Measurements from ENCODE around the gene GGA3.
A peak's percentile ranks its signal among the peaks of the same experiment; 100 is the strongest.
"Not testable (repeated sequence)": the region's sequence is repeated elsewhere in the genome, so short reads cannot be mapped to it uniquely, and the experiment has no call there.

Gene GGA3

GRCh38 chr17:75271955-75272847 is 10.8 kb upstream of the GGA3 start:
- DNase-seq: peak; percentile 60

- no peak for DNase-seq
Observed at GRCh38 chr17:75271233-75271954, 10.0 kb upstream of the GGA3 start.

- DNase-seq: no peak
Observed at GRCh38 chr17:75270966-75271232, 9.5 kb upstream of the GGA3 start, which contains the start of gene MIF4GD. MIF4GD (minus strand) TSS chr17:75271231; CDS start chr17:75270195, 1,036 bp downstream.

- DNase-seq: peak; percentile 58
Observed at GRCh38 chr17:75270218-75270965, 9.0 kb upstream of the GGA3 start.

GRCh38 chr17:75269844-75270217 is 8.4 kb upstream of the GGA3 start:
- no peak for DNase-seq

- DNase-seq: no peak
Observed at GRCh38 chr17:75267411-75268232, 6.2 kb upstream of the GGA3 start.

- DNase-seq: no peak
Observed at GRCh38 chr17:75267153-75267410, 5.7 kb upstream of the GGA3 start.

- no peak for DNase-seq
Observed at GRCh38 chr17:75266316-75267152, 5.1 kb upstream of the GGA3 start.

GRCh38 chr17:75265614-75266315 is 4.4 kb upstream of the GGA3 start:
- no peak for DNase-seq

GRCh38 chr17:75263055-75263454 is 1.6 kb upstream of the GGA3 start:
- no peak for DNase-seq

GRCh38 chr17:75262112-75262606 is 753 bp upstream of the GGA3 start:
- DNase-seq: no peak

GRCh38 chr17:75260641-75261335 is 618 bp downstream of the GGA3 start:
- no peak for DNase-seq

- not testable (repeated sequence) for DNase-seq
Observed at GRCh38 chr17:75257228-75257627, 4.2 kb downstream of the GGA3 start.

GRCh38 chr17:75255954-75256698 is 5.3 kb downstream of the GGA3 start:
- not testable (repeated sequence) for DNase-seq

GRCh38 chr17:75252039-75252816 is 9.2 kb downstream of the GGA3 start:
- no peak for DNase-seq

- no peak for DNase-seq
Observed at GRCh38 chr17:75250009-75250471, 11.4 kb downstream of the GGA3 start.

- DNase-seq: no peak
Observed at GRCh38 chr17:75249564-75249963, 11.8 kb downstream of the GGA3 start.

- DNase-seq: no peak
Observed at GRCh38 chr17:75246404-75246803, 15.0 kb downstream of the GGA3 start.

GRCh38 chr17:75245011-75245410 is 16.4 kb downstream of the GGA3 start:
- no peak for DNase-seq
